GM12878 (cell line): Measurements from ENCODE around the gene PLEKHJ1. TPM values are rescaled to one million over a fixed set of nuclear protein-coding genes. Genes with fewer than 3 reads are reported as not detected.
A peak's percentile ranks its signal among the peaks of the same experiment; 100 is the strongest.

ENCODE experiments used
- CHD2 ChIP-seq: IDR thresholded peaks from 2 replicates; pipeline ENCODE4 v1.6.1; 2011; ENCODE audit warnings: low read depth, low read length, improper control_type of control experiment, borderline replicate concordance
- CTCF ChIP-seq, 3 experiments: IDR thresholded peaks in 2 of 3; conservative IDR thresholded peaks in 1 of 3; 2 replicates each; pipeline ENCODE4 v1.5.1; 2011; ENCODE audit warnings: low read depth in 3 of 3, low read length in 3 of 3, mild to moderate bottlenecking in 3 of 3, control low read depth in 2 of 3, moderate library complexity in 2 of 3, inconsistent platforms in 1 of 3, mixed read lengths in 1 of 3; ENCODE audit not compliant: control insufficient read depth in 2 of 3, insufficient read depth in 1 of 3; ENCODE audit errors: extremely low read depth in 1 of 3
- FOXM1 ChIP-seq: IDR thresholded peaks from 2 replicates; pipeline ENCODE4 v1.6.1; 2012; ENCODE audit warnings: low read depth, mild to moderate bottlenecking, inconsistent platforms, low read length, moderate library complexity
- IRF4 ChIP-seq: IDR thresholded peaks from 2 replicates; pipeline ENCODE4 v1.6.1; 2011; ENCODE audit warnings: low read depth, low read length
- NBN ChIP-seq: fragments of 450-650 bp; IDR thresholded peaks from 2 replicates; pipeline ENCODE4 v1.6.1; 2016
- NFYA ChIP-seq: IDR thresholded peaks from 2 replicates; pipeline ENCODE4 v1.6.1; 2011; ENCODE audit warnings: low read depth, mild to moderate bottlenecking, low read length, improper control_type of control experiment, borderline replicate concordance
- PAX5 ChIP-seq: IDR thresholded peaks from 2 replicates; pipeline ENCODE4 v1.6.1; 2011; ENCODE audit warnings: low read depth, low read length, borderline replicate concordance
- POLR2A ChIP-seq: IDR thresholded peaks from 2 replicates; pipeline ENCODE4 v1.6.1; 2011; ENCODE audit warnings: low read depth, mild to moderate bottlenecking, low read length
- RAD21 ChIP-seq: IDR thresholded peaks from 2 replicates; pipeline ENCODE4 v1.6.1; 2011; ENCODE audit warnings: mild to moderate bottlenecking, low read depth, low read length, moderate library complexity; ENCODE audit not compliant: insufficient read depth
- SIN3A ChIP-seq: IDR thresholded peaks from 2 replicates; pipeline ENCODE4 v1.6.1; 2012; ENCODE audit warnings: low read depth, low read length, improper control_type of control experiment
- SMAD5 ChIP-seq: IDR thresholded peaks from 2 replicates; pipeline ENCODE4 v1.6.1; 2016; ENCODE audit warnings: antibody characterized with exemption, low read depth
- SMC3 ChIP-seq: IDR thresholded peaks from 2 replicates; pipeline ENCODE4 v1.6.1; 2011; ENCODE audit warnings: low read length, improper control_type of control experiment, borderline replicate concordance
- SREBF1 ChIP-seq: IDR thresholded peaks from 2 replicates; pipeline ENCODE4 v1.6.1; 2012; ENCODE audit warnings: mild to moderate bottlenecking, low read length
- STAT1 ChIP-seq: fragments of 450-650 bp; conservative IDR thresholded peaks from 2 replicates; pipeline ENCODE4 v1.6.1; 2014; ENCODE audit warnings: antibody characterized with exemption, mild to moderate bottlenecking
- TBL1XR1 ChIP-seq: IDR thresholded peaks from 2 replicates; pipeline ENCODE4 v1.6.1; 2012; ENCODE audit warnings: low read depth, low read length, improper control_type of control experiment
- polyA plus RNA-seq, 11 experiments: library from polyadenylated mRNA; depleted of rRNA in 4 of 11; unstranded in 6 of 11; stranded (reverse) in 5 of 11; fragments of >200 nt; fragmentation: Nextera tagmentation in 4 of 11; fragmentation: Illumina TruSeq in 1 of 11; extraction: Ambion mirVana in 4 of 11; extraction: Trizol in 1 of 11; gene quantifications; 1 replicate in 1 of 11; 2 replicates in 10 of 11; pipeline versions ENCODE4 v1.2.1 to v1.2.3, GENCODE V29; 2011 to 2016; ENCODE audit warnings: inconsistent platforms in 2 of 11, missing spikeins in 2 of 11, low read depth in 1 of 11
- total RNA-seq, 4 experiments: library from RNA; depleted of rRNA in 3 of 4; stranded (reverse); fragments of >200 nt in 3 of 4; fragmentation: Illumina TruSeq in 1 of 4; extraction: Trizol in 1 of 4; gene quantifications; 2 replicates each; pipeline versions ENCODE4 v1.2.1 to v1.2.3, GENCODE V29; 2013 to 2021
- TF ChIP-seq, protein P1 (sequence below): fragments of 150-350 bp; IDR thresholded peaks from 2 replicates; pipeline ENCODE4 v1.6.1; 2016; ENCODE audit warnings: low read depth, low read length

The PLEKHJ1 gene
- total and polyA plus RNA-seq, 10 of the 15 experiments (the other 5 are each of a cell fraction or from before 2014, with no cell fraction given), result 1.3 to 133 (median 75.0) TPM

DNA sequence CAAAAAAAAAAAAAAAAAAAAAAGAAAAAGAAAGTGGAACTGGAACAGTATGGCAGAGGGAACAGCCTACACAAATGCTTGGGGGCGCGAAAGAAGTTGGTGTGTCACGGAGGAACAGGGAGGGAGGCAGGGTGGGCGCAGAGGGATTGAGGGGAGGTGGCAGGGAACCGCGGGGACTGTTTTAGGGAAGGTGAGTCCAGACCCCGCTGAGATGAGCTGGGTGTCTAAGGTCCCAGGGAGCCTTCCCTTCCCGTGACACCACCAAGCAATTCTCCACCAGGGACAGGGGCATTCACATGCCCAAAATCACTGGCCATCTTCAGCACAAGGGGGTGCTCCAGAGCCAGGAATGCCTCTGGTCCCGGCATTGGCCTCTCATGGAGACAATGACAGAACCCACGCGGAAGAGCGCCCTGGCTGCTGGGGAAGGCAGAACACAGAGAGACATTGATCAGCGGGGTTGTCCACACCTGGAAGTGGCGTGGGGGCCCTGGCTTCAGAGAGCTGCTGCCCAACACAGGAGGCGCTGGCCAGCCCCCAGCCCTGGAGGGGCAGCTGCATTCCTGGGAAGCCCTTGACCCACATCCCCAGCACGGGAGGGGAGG is 38.9 kb upstream of the PLEKHJ1 start (continued):
- TF ChIP-seq, protein P1, sequence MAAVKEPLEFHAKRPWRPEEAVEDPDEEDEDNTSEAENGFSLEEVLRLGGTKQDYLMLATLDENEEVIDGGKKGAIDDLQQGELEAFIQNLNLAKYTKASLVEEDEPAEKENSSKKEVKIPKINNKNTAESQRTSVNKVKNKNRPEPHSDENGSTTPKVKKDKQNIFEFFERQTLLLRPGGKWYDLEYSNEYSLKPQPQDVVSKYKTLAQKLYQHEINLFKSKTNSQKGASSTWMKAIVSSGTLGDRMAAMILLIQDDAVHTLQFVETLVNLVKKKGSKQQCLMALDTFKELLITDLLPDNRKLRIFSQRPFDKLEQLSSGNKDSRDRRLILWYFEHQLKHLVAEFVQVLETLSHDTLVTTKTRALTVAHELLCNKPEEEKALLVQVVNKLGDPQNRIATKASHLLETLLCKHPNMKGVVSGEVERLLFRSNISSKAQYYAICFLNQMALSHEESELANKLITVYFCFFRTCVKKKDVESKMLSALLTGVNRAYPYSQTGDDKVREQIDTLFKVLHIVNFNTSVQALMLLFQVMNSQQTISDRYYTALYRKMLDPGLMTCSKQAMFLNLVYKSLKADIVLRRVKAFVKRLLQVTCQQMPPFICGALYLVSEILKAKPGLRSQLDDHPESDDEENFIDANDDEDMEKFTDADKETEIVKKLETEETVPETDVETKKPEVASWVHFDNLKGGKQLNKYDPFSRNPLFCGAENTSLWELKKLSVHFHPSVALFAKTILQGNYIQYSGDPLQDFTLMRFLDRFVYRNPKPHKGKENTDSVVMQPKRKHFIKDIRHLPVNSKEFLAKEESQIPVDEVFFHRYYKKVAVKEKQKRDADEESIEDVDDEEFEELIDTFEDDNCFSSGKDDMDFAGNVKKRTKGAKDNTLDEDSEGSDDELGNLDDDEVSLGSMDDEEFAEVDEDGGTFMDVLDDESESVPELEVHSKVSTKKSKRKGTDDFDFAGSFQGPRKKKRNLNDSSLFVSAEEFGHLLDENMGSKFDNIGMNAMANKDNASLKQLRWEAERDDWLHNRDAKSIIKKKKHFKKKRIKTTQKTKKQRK, result no peak
- TF ChIP-seq CTCF (IDR thresholded peaks at IDR 0.05 in 2 of 3, conservative IDR thresholded peaks at IDR 0.05 in 1 of 3; ENCODE audit: control insufficient read depth in 2 of 3, extremely low read depth in 1 of 3, insufficient read depth in 1 of 3, low read depth in 3 of 3, low read length in 3 of 3) (peak; percentile 43 to 67 (median 57); a peak in 5 of 6 replicates), SREBF1 (no peak), STAT1 (no peak), TBL1XR1 (no peak), NFYA (no peak), SIN3A (no peak), POLR2A (peak; percentile 36), CHD2 (no peak), SMAD5 (no peak), NBN (0 out of 2 replicates have a peak, but pooled peaks have one; percentile 53), PAX5 (no peak), SMC3 (peak; percentile 82), FOXM1 (no peak), RAD21 (peak; percentile 70), IRF4 (no peak)
- TF ChIP-seq, all 136 proteins: peak for 10
